Mesenchymal stem cell (in vitro differentiated cells and primary cell): ENCODE results near the gene VASP. TPM values are rescaled to one million over a fixed set of nuclear protein-coding genes. Genes with fewer than 3 reads are reported as not detected.
A peak's percentile ranks its signal among the peaks of the same experiment; 100 is the strongest.

Experiments used
- DNase-seq: peaks from one replicate; pipeline ENCODE4 v3.0.0-alpha.2; 2013
- H2AFZ ChIP-seq: one replicate; pipeline ENCODE4 v1.6.1; 2013; ENCODE audit warnings: low read depth, mild to moderate bottlenecking, control low read depth, inconsistent platforms, low read length, moderate library complexity
- H2AK5ac ChIP-seq: 2 replicates; pipeline ENCODE4 v1.6.1; 2013; ENCODE audit warnings: low read length, moderate library complexity, mild to moderate bottlenecking, inconsistent platforms; ENCODE audit not compliant: severe bottlenecking
- H2BK120ac ChIP-seq: one replicate; pipeline ENCODE4 v1.6.1; 2013; ENCODE audit warnings: low read depth, mild to moderate bottlenecking, inconsistent platforms, low read length, moderate library complexity
- H2BK12ac ChIP-seq, 2 experiments: one replicate each; pipeline ENCODE4 v1.6.1; 2013; ENCODE audit warnings: inconsistent platforms in 2 of 2, low read length in 2 of 2, mild to moderate bottlenecking in 2 of 2, moderate library complexity in 2 of 2, control low read depth in 1 of 2
- H2BK15ac ChIP-seq: one replicate; pipeline ENCODE4 v1.6.1; 2013; ENCODE audit warnings: mild to moderate bottlenecking, low read depth, inconsistent platforms; ENCODE audit not compliant: poor library complexity, severe bottlenecking
- H2BK5ac ChIP-seq: 2 replicates; pipeline ENCODE4 v1.6.1; 2013; ENCODE audit warnings: low read depth, mild to moderate bottlenecking, low read length, control low read depth, inconsistent platforms; ENCODE audit not compliant: poor library complexity, severe bottlenecking
- H3K14ac ChIP-seq, 2 experiments: one replicate each; pipeline ENCODE4 v1.6.1; 2013; ENCODE audit warnings: inconsistent platforms in 2 of 2, low read length in 2 of 2, control low read depth in 1 of 2, mild to moderate bottlenecking in 1 of 2, moderate library complexity in 1 of 2
- H3K18ac ChIP-seq, 2 experiments: one replicate each; pipeline ENCODE4 v1.6.1; 2013; ENCODE audit warnings: inconsistent platforms in 2 of 2, low read length in 2 of 2, control low read depth in 1 of 2, low read depth in 1 of 2, mild to moderate bottlenecking in 1 of 2
- H3K23ac ChIP-seq, 2 experiments: one replicate each; pipeline ENCODE4 v1.6.1; 2013; ENCODE audit warnings: inconsistent platforms in 2 of 2, low read length in 2 of 2, mild to moderate bottlenecking in 2 of 2, moderate library complexity in 2 of 2, control low read depth in 1 of 2
- H3K27ac ChIP-seq: 2 replicates; pipeline ENCODE4 v1.5.1; 2013; ENCODE audit warnings: mild to moderate bottlenecking, moderate library complexity, low read length, control low read depth, inconsistent platforms; ENCODE audit not compliant: poor library complexity, severe bottlenecking
- H3K27me3 ChIP-seq, 2 experiments: 2 replicates each; pipeline versions ENCODE4 v1.6.1 to v1.7.0; 2013; ENCODE audit warnings: low read length in 2 of 2, mild to moderate bottlenecking in 2 of 2, moderate library complexity in 2 of 2, control low read depth in 1 of 2, inconsistent platforms in 1 of 2; ENCODE audit not compliant: control insufficient read depth in 1 of 2, insufficient read depth in 1 of 2
- H3K36me3 ChIP-seq, 2 experiments: 2 replicates each; pipeline versions ENCODE4 v1.6.1 to v1.7.0; 2013; ENCODE audit warnings: low read length in 2 of 2, control low read depth in 1 of 2, inconsistent platforms in 1 of 2, low read depth in 1 of 2, mild to moderate bottlenecking in 1 of 2; ENCODE audit not compliant: insufficient read depth in 2 of 2, control insufficient read depth in 1 of 2
- H3K4ac ChIP-seq, 2 experiments: one replicate each; pipeline ENCODE4 v1.6.1; 2013; ENCODE audit warnings: inconsistent platforms in 2 of 2, low read length in 2 of 2, mild to moderate bottlenecking in 2 of 2, moderate library complexity in 2 of 2, control low read depth in 1 of 2, low read depth in 1 of 2
- H3K4me1 ChIP-seq: 2 replicates; pipeline ENCODE4 v1.6.1; 2013; ENCODE audit warnings: low read depth, low read length, control low read depth; ENCODE audit not compliant: control insufficient read depth, insufficient read depth
- H3K4me2 ChIP-seq: 2 replicates; pipeline ENCODE4 v1.6.1; 2013; ENCODE audit warnings: low read length, mild to moderate bottlenecking, inconsistent platforms; ENCODE audit not compliant: poor library complexity, severe bottlenecking
- H3K4me3 ChIP-seq, 2 experiments: 2 replicates each; pipeline versions ENCODE4 v1.5.1 to v1.7.0; 2013; ENCODE audit warnings: low read length in 2 of 2, mild to moderate bottlenecking in 2 of 2, control low read depth in 1 of 2, low read depth in 1 of 2; ENCODE audit not compliant: insufficient read depth in 1 of 2
- H3K79me1 ChIP-seq: replicated peaks from 2 replicates; pipeline ENCODE4 v1.6.1; 2013; ENCODE audit warnings: mild to moderate bottlenecking, control low read depth, low read length, inconsistent platforms; ENCODE audit not compliant: poor library complexity, severe bottlenecking
- H3K9ac ChIP-seq: 2 replicates; pipeline ENCODE4 v1.7.0; 2013; ENCODE audit warnings: mild to moderate bottlenecking, low read length, moderate library complexity
- H3K9me3 ChIP-seq: 2 replicates; pipeline ENCODE4 v1.7.0; 2013; ENCODE audit warnings: mild to moderate bottlenecking, low read length; ENCODE audit not compliant: control insufficient read depth
- H4K8ac ChIP-seq: one replicate; pipeline ENCODE4 v1.6.1; 2013; ENCODE audit warnings: inconsistent platforms, mild to moderate bottlenecking, low read length, moderate library complexity
- H4K91ac ChIP-seq: one replicate; pipeline ENCODE4 v1.6.1; 2013; ENCODE audit warnings: mild to moderate bottlenecking, low read length, inconsistent platforms
- WGBS: methylation state at CpG from one replicate; pipeline ENCODE4 v1.1.7; 2013; ENCODE audit warnings: mixed read lengths; 5-methylcytosine and 5-hydroxymethylcytosine counted together
- polyA plus RNA-seq, 2 experiments: library from polyadenylated mRNA; stranded (reverse); fragments of 200-250 nt; gene quantifications; one replicate each; pipeline ENCODE4 v1.2.3, GENCODE V29; 2013

VASP gene
- polyA plus RNA-seq (2013, experiment 1 of 2): 106 TPM
- polyA plus RNA-seq (2013, experiment 2 of 2): 104 TPM

DNA sequence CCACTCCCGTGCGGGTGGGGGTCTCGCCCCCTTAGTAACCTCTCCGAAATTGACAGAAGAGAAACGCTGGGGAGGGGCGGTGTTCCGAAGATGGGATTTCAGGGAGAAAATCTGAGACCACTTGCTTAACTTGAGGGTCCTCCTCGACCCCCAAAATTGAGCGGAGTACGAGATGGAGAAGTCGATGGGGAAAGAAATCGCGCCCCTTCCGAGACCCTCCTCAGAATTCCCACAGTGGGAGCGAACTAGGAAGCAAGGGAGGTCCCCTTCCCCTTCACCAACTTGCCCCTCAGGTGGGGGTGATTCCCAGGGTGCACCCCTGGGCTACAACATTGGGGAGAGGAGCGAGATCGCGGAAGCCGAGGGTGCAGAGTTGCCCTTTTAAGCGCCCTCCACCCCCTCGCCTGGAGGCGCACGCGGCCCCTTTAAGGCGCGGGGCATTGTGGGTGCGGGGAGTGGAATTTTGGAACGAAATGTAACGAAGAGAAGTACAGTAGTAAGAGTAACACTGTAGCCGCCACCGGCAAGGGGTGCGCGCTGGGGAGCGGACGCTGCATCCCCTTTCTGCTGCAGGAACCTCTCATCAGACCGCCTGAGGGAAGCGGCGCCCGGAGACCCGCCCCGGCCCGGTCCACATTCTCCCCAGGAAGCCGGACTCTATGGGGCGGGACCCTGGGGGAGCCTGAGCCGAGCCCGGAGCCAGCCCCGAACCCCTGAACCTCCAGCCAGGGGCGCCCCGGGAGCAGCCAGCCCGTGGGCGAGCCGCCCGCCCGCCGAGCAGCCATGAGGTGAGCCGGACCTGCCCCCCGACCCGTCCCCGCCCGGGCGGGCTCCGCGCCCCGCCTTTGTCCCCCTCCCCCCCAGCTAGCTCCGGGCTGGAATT is at the start of gene VASP:
Gene VASP, plus strand, starts transcription at position 491 of the 883 bp plus-strand sequence. Its CDS starts 293 bp downstream, at position 784.
- H3K79me1 ChIP-seq: peaks cover 2% of the 10 kb centered on the region
- peak; percentile 87 for DNase-seq
- H3K4me2 ChIP-seq: peak within 1 kb of the TSS; percentile 72
- H3K9ac ChIP-seq: peak within 1 kb of the TSS; percentile 90
- peak within 1 kb of the TSS in 1 of 2 experiments; percentile 69 for H2BK12ac ChIP-seq
- H2AK5ac ChIP-seq: peak within 1 kb of the TSS; percentile 1
- H3K4ac ChIP-seq: peak within 1 kb of the TSS; percentile 69 to 92
- peak within 1 kb of the TSS; percentile 85 for H3K27ac ChIP-seq
- 0% methylated on average over 50 of the region's 65 CpGs for WGBS
- H3K4me3 ChIP-seq: peak within 1 kb of the TSS; percentile 80 to 88
- H3K4me1 ChIP-seq: peaks cover 15% of the 10 kb centered on the region
- H3K36me3 ChIP-seq: no peaks in the 10 kb centered on the region
- H4K8ac ChIP-seq: peak within 1 kb of the TSS; percentile 87
- H3K23ac ChIP-seq: peak within 1 kb of the TSS in 1 of 2 experiments; percentile 56
- H2BK5ac ChIP-seq: peak within 1 kb of the TSS; percentile 93
- peak within 1 kb of the TSS; percentile 46 for H2AFZ ChIP-seq
- peak within 1 kb of the TSS in 1 of 2 experiments; percentile 90 for H3K14ac ChIP-seq
- peak within 1 kb of the TSS; percentile 93 for H2BK120ac ChIP-seq
- H3K9me3 ChIP-seq: no peaks in the 10 kb centered on the region
- H3K27me3 ChIP-seq: no peaks in the 10 kb centered on the region
- peak within 1 kb of the TSS; percentile 87 for H4K91ac ChIP-seq
- peak within 1 kb of the TSS; percentile 92 for H2BK15ac ChIP-seq
- H3K18ac ChIP-seq: peak within 1 kb of the TSS; percentile 80 to 89

DNA sequence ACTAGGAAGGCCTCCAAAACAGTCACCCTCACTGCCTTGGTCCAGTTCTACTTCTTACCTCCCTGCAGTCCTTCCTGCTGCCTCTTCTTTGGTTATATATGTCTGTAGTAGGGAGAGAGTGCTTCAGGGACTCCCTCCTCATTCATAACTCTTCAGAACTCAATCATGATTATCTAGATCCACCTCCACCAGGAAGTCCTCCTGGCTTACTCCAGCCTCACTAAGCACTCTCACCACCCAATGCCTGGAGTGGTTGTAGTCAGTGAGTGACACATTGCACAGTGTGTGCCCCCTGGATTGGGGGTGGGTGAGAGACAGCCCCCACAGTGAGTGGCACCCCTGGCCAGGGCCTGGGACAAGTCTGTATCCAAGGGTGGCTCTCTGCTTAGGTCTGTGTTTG is 49.5 kb upstream of the VASP start:
- no peak overlapping the region for H3K9ac ChIP-seq
- H3K18ac ChIP-seq: no peak overlapping the region
- no peak for DNase-seq
- H2BK120ac ChIP-seq: no peak overlapping the region
- no peak overlapping the region for H3K4ac ChIP-seq
- H3K36me3 ChIP-seq: no peaks in the 10 kb centered on the region
- H2AK5ac ChIP-seq: peak overlapping the region; percentile 53
- H3K4me1 ChIP-seq: peaks cover 18% of the 10 kb centered on the region
- no peak overlapping the region for H2AFZ ChIP-seq
- H3K9me3 ChIP-seq: no peaks in the 10 kb centered on the region
- H2BK15ac ChIP-seq: no peak overlapping the region
- H3K79me1 ChIP-seq: no peaks in the 10 kb centered on the region
- no peak overlapping the region for H3K27ac ChIP-seq
- H3K4me2 ChIP-seq: no peak overlapping the region
- H3K27me3 ChIP-seq: no peaks in the 10 kb centered on the region
- H3K23ac ChIP-seq: no peak overlapping the region
- H4K91ac ChIP-seq: peak overlapping the region; percentile 37
- no peak overlapping the region for H3K4me3 ChIP-seq
- no peak overlapping the region for H4K8ac ChIP-seq
- H2BK5ac ChIP-seq: no peak overlapping the region
- no peak overlapping the region for H3K14ac ChIP-seq
- peak overlapping the region in 1 of 2 experiments; percentile 47 for H2BK12ac ChIP-seq

DNA sequence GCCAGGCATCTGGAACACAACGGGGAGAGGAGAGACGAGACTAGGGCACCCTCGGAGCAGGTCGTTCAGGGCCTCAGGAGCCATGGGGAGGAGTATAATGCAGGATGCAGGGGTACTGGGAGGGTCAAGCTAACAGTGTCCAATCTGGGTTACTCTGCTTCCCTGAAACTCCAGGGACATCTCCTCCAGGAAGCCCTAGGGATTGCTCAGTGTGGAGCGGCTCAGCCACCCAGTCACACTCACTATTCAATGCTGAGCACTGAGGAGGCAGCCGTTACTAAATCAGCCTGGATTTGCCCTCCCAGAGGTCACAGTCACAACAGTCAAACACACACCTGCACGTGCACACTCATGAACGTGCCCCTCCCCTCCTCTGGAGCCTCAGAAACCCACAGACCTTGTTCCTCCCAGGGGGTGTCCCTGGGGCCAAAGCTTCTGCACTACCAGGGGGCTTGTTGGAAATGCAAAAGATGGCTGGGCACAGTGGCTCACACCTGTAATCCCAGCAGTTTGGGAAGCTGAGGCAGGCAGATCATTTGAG is 46.4 kb upstream of the VASP start:
- WGBS: 82% methylated on average over 8 of the region's 8 CpGs
- Histone ChIP-seq H3K9me3 (no peaks in the 10 kb centered on the region), H3K79me1 (no peaks in the 10 kb centered on the region), H2AK5ac (no peak overlapping the region), H3K23ac (no peak overlapping the region), H3K4me2 (no peak overlapping the region), H2AFZ (no peak overlapping the region), H3K4me3 (no peak overlapping the region), H3K4me1 (peaks cover 10% of the 10 kb centered on the region), H3K4ac (no peak overlapping the region), H4K8ac (no peak overlapping the region), H3K18ac (no peak overlapping the region), H2BK5ac (no peak overlapping the region), H3K14ac (no peak overlapping the region), H3K27me3 (peaks cover 0 to 8% of the 10 kb centered on the region in 2 experiments), H3K9ac (no peak overlapping the region), H3K27ac (no peak overlapping the region), H4K91ac (no peak overlapping the region), H2BK120ac (no peak overlapping the region), H2BK15ac (no peak overlapping the region), H2BK12ac (no peak overlapping the region), H3K36me3 (no peaks in the 10 kb centered on the region)
- no peak for DNase-seq

DNA sequence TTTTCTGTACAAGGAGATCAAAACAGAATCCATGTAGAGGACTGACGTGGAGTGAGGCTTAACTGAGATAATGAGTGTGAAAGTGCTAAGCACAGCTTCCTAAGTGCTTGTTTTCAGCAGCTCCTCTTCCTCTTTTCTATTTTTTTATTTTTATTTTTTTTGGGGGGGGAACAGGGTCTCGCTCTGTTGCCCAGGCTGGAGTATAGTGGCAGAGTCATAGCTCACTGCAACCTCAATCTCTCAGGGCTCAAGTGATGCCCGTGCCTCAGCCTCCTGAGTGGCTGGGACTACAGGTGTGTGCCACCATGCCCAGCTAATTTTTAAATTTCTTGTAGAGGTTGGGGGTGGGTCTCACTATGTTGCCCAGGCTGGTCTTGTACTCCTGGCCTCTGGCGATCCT is 45.1 kb upstream of the VASP start:
- no peaks in the 10 kb centered on the region for H3K79me1 ChIP-seq
- peaks cover 6% of the 10 kb centered on the region for H3K4me1 ChIP-seq
- H3K27ac ChIP-seq: no peak overlapping the region
- H4K91ac ChIP-seq: no peak overlapping the region
- no peak overlapping the region for H3K4me3 ChIP-seq
- H2AFZ ChIP-seq: no peak overlapping the region
- no peak overlapping the region for H3K4ac ChIP-seq
- H2BK15ac ChIP-seq: no peak overlapping the region
- H2BK120ac ChIP-seq: no peak overlapping the region
- DNase-seq: no peak
- H3K4me2 ChIP-seq: no peak overlapping the region
- WGBS: 90% methylated on average over 2 of the region's 4 CpGs
- no peak overlapping the region for H3K18ac ChIP-seq
- H2BK5ac ChIP-seq: no peak overlapping the region
- H2BK12ac ChIP-seq: no peak overlapping the region
- no peaks in the 10 kb centered on the region for H3K36me3 ChIP-seq
- H3K14ac ChIP-seq: no peak overlapping the region
- no peak overlapping the region for H2AK5ac ChIP-seq
- no peak overlapping the region for H4K8ac ChIP-seq
- no peak overlapping the region for H3K9ac ChIP-seq
- H3K23ac ChIP-seq: no peak overlapping the region
- no peaks in the 10 kb centered on the region for H3K9me3 ChIP-seq
- H3K27me3 ChIP-seq: peaks cover 0 to 13% of the 10 kb centered on the region in 2 experiments
